HCT116 (cell line): ENCODE measurements around the gene DNMT3A. TPM values are rescaled to one million over a fixed set of nuclear protein-coding genes. Genes with fewer than 3 reads are reported as not detected.

Experiments used
- ATAC-seq: fragments of 200-7000 bp; cut with Tn5 transposase; 2 replicates; pipeline ENCODE4 v1.9.1; 2020; ENCODE audit warnings: mild to moderate bottlenecking, moderate library complexity
- BruUV-seq: library from RNA; stranded (reverse); fragments of 400-500 nt; replicated peaks from 2 replicates; lab custom pipeline; 2021; lab: Mats Ljungman, UMichigan
- CTCF ChIA-PET: fragments of 300-600 bp; sonication (Branson Sonifier 250); formaldehyde crosslinking; loops from one replicate; lab custom pipeline; 2021; ENCODE audit warnings: antibody characterized with exemption; lab: Charles Lee
- POLR2A ChIA-PET: fragments of 300-600, 350-600 bp; sonication (Branson Sonifier 250); formaldehyde crosslinking; loops from one replicate; lab custom pipeline; 2021; ENCODE audit warnings: antibody characterized with exemption; lab: Charles Lee
- RAD21 ChIA-PET, 2 experiments: fragments of 300-600 bp; sonication (Branson Sonifier 250); formaldehyde crosslinking; loops; one replicate each; lab custom pipeline; 2023; ENCODE audit warnings: low total read pairs in 2 of 2; ENCODE audit not compliant: uncharacterized antibody in 2 of 2, unreplicated experiment in 2 of 2, low non-redundant PET in 1 of 2; lab: Charles Lee
- DNase-seq: peaks from one replicate; pipeline ENCODE4 v3.0.0-alpha.2; 2010; ENCODE audit warnings: low read depth, low spot score
- H2AFZ ChIP-seq: fragments of 200-600 bp; shearing (Covaris generic), sonication (generic); 2 replicates; pipeline ENCODE4 v1.6.1; 2017; ENCODE audit warnings: low read depth, mixed run types, mixed read lengths, antibody characterized with exemption, low read length; ENCODE audit not compliant: poor library complexity, severe bottlenecking
- H3K27ac ChIP-seq: 2 replicates; pipeline ENCODE4 v1.5.1; 2012; ENCODE audit warnings: low read depth, low read length
- H3K27me3 ChIP-seq: fragments of 200-600 bp; sonication (generic); 2 replicates; pipeline ENCODE4 v1.6.1; 2016; ENCODE audit warnings: mixed run types, low read length, mixed read lengths; ENCODE audit not compliant: insufficient read depth
- H3K36me3 ChIP-seq, 2 experiments: fragments of 200-500 bp in 1 of 2; fragments of 200-600 bp in 1 of 2; sonication (Bioruptor generic) in 1 of 2; sonication (generic) in 1 of 2; 2 replicates each; pipeline versions ENCODE4 v1.5.1 to v1.6.1; 2014 to 2016; ENCODE audit warnings: low read length in 2 of 2, inconsistent platforms in 1 of 2, mixed read lengths in 1 of 2, mixed run types in 1 of 2; ENCODE audit not compliant: insufficient read depth in 2 of 2, control insufficient read depth in 1 of 2
- H3K4me1 ChIP-seq, 2 experiments: fragments of 200-600 bp in 1 of 2; sonication (generic) in 1 of 2; 2 replicates each; pipeline versions ENCODE4 v1.5.1 to v1.6.1; 2012 to 2017; ENCODE audit warnings: low read length in 2 of 2, inconsistent platforms in 1 of 2, mild to moderate bottlenecking in 1 of 2, mixed read lengths in 1 of 2, mixed run types in 1 of 2, moderate library complexity in 1 of 2; ENCODE audit not compliant: insufficient read depth in 2 of 2, control insufficient read depth in 1 of 2
- H3K4me2 ChIP-seq: fragments of 200-600 bp; sonication (generic); 2 replicates; pipeline ENCODE4 v1.6.1; 2017; ENCODE audit warnings: mixed run types, low read length, mixed read lengths
- H3K4me3 ChIP-seq, 2 experiments: fragments of 200-600 bp in 1 of 2; sonication (generic) in 1 of 2; replicated peaks in 1 of 2; 2 replicates each; pipeline ENCODE4 v1.5.1; 2011 to 2016; ENCODE audit warnings: low read length in 2 of 2, control low read depth in 1 of 2, low read depth in 1 of 2, mild to moderate bottlenecking in 1 of 2, mixed read lengths in 1 of 2, mixed run types in 1 of 2
- H3K79me2 ChIP-seq: fragments of 200-600 bp; sonication (generic); 2 replicates; pipeline ENCODE4 v1.6.1; 2017; ENCODE audit warnings: mild to moderate bottlenecking, mixed run types, low read length, moderate library complexity, mixed read lengths; ENCODE audit not compliant: insufficient read depth
- H3K9ac ChIP-seq: fragments of 200-600 bp; sonication (generic); 2 replicates; pipeline ENCODE4 v1.6.1; 2016; ENCODE audit warnings: low read length, mixed read lengths
- H3K9me2 ChIP-seq: fragments of 200-600 bp; sonication (generic), shearing (Covaris generic); 2 replicates; pipeline ENCODE4 v1.6.1; 2017; ENCODE audit warnings: mixed run types, mild to moderate bottlenecking, moderate library complexity; ENCODE audit not compliant: insufficient read depth
- H3K9me3 ChIP-seq, 2 experiments: fragments of 200-500 bp in 1 of 2; fragments of 200-600 bp in 1 of 2; sonication (Bioruptor generic) in 1 of 2; sonication (generic) in 1 of 2; 2 replicates each; pipeline ENCODE4 v1.6.1; 2014 to 2017; ENCODE audit warnings: low read length in 2 of 2, mixed read lengths in 2 of 2, inconsistent platforms in 1 of 2, low read depth in 1 of 2, mild to moderate bottlenecking in 1 of 2, mixed run types in 1 of 2, moderate library complexity in 1 of 2; ENCODE audit not compliant: control insufficient read depth in 1 of 2, insufficient read depth in 1 of 2
- H4K20me1 ChIP-seq: fragments of 200-600 bp; sonication (generic), shearing (Covaris generic); 2 replicates; pipeline ENCODE4 v1.6.1; 2017; ENCODE audit warnings: mixed run types, mild to moderate bottlenecking, moderate library complexity; ENCODE audit not compliant: insufficient read depth
- ELF1 ChIP-seq: IDR thresholded peaks from 2 replicates; pipeline ENCODE4 v1.6.1; 2012; ENCODE audit warnings: low read depth, borderline replicate concordance
- JUND ChIP-seq: IDR thresholded peaks from 2 replicates; pipeline ENCODE4 v1.6.1; 2012
- POLR2A ChIP-seq: IDR thresholded peaks from 2 replicates; pipeline ENCODE4 v1.7.0; 2011; ENCODE audit warnings: borderline replicate concordance; ENCODE audit not compliant: insufficient read depth, insufficient read length; ENCODE audit errors: extremely low read depth
- POLR2AphosphoS5 ChIP-seq: IDR thresholded peaks from 2 replicates; pipeline ENCODE4 v1.6.1; 2011; ENCODE audit warnings: mild to moderate bottlenecking, low read depth, low read length, moderate library complexity
- RAD21 ChIP-seq: IDR thresholded peaks from 2 replicates; pipeline ENCODE4 v1.6.1; 2012; ENCODE audit warnings: low read depth, mild to moderate bottlenecking
- intact Hi-C: fragments of 100-400 bp; cut with micrococcal nuclease; formaldehyde crosslinking; loops from 2 replicates; pipeline ENCODE4 v1.10.0; 2022
- total RNA-seq: library from RNA; stranded (reverse); gene quantifications from one replicate; pipeline ENCODE4 v1.2.1, GENCODE V29; 2021; ENCODE audit not compliant: unreplicated experiment
- TF ChIP-seq, protein P1 (sequence below): IDR thresholded peaks from 2 replicates; pipeline ENCODE4 v1.6.1; 2012; ENCODE audit warnings: low read depth
- TF ChIP-seq, protein P2 (sequence below): IDR thresholded peaks from 2 replicates; pipeline ENCODE4 v1.6.1; 2012

Gene DNMT3A
- total RNA-seq, 1 experiment from 2014 or later = 14.3 TPM

DNA sequence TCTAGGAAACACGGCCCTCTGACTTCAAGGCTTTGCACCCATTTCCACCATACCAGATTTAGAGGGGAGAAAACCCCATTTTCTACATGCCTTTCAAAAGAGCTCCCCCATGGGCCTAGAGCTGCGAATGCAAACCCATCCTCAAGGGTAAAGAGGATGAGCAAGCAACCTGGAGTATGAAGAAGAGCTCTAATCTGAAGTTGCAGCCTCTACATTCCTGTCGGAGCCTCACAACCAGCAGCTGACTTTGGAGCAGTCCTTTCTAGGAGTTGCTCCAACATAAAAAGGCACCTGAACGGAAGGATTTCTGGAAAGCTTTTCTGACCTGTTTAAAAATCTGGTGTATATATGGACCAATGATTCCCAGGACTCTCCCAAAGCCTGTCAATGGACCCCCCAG is 91.9 kb downstream of the DNMT3A start:
- H3K4me3 ChIP-seq = no peak overlapping the region
- POLR2A ChIA-PET = no interaction called here
- no peaks in the 10 kb centered on the region for H3K27me3 ChIP-seq
- no peak overlapping the region for H2AFZ ChIP-seq
- no peak overlapping the region for H3K4me2 ChIP-seq
- H3K36me3 ChIP-seq = no peaks in the 10 kb centered on the region; a peak in 1 of 4 replicates
- no TSS peak for BruUV-seq
- H3K9ac ChIP-seq = no peak overlapping the region
- H3K27ac ChIP-seq = no peak overlapping the region
- H3K9me2 ChIP-seq = no peaks in the 10 kb centered on the region
- CTCF ChIA-PET = interaction anchor here (1.1 kb wide), 1 partner anchor 21 kb away, joined by 3 read pairs; no protein-coding TSS in a partner anchor
- no peaks in the 10 kb centered on the region for H4K20me1 ChIP-seq
- ATAC-seq (no peak), DNase-seq (no peak)
- intact Hi-C loops = no loop called here
- RAD21 ChIA-PET = no interaction called here
- H3K79me2 ChIP-seq = no peaks in the 10 kb centered on the region
- no peaks in the 10 kb centered on the region for H3K9me3 ChIP-seq
- no peaks in the 10 kb centered on the region for H3K4me1 ChIP-seq
- TF ChIP-seq, protein P1, sequence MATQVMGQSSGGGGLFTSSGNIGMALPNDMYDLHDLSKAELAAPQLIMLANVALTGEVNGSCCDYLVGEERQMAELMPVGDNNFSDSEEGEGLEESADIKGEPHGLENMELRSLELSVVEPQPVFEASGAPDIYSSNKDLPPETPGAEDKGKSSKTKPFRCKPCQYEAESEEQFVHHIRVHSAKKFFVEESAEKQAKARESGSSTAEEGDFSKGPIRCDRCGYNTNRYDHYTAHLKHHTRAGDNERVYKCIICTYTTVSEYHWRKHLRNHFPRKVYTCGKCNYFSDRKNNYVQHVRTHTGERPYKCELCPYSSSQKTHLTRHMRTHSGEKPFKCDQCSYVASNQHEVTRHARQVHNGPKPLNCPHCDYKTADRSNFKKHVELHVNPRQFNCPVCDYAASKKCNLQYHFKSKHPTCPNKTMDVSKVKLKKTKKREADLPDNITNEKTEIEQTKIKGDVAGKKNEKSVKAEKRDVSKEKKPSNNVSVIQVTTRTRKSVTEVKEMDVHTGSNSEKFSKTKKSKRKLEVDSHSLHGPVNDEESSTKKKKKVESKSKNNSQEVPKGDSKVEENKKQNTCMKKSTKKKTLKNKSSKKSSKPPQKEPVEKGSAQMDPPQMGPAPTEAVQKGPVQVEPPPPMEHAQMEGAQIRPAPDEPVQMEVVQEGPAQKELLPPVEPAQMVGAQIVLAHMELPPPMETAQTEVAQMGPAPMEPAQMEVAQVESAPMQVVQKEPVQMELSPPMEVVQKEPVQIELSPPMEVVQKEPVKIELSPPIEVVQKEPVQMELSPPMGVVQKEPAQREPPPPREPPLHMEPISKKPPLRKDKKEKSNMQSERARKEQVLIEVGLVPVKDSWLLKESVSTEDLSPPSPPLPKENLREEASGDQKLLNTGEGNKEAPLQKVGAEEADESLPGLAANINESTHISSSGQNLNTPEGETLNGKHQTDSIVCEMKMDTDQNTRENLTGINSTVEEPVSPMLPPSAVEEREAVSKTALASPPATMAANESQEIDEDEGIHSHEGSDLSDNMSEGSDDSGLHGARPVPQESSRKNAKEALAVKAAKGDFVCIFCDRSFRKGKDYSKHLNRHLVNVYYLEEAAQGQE = no peak
- TF ChIP-seq RAD21 = no peak
- TF ChIP-seq, protein P2, sequence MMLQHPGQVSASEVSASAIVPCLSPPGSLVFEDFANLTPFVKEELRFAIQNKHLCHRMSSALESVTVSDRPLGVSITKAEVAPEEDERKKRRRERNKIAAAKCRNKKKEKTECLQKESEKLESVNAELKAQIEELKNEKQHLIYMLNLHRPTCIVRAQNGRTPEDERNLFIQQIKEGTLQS = no peak
- TF ChIP-seq JUND = no peak
- no peak for TF ChIP-seq ELF1
- no peak for TF ChIP-seq POLR2A
- TF ChIP-seq POLR2AphosphoS5 = no peak
